IMR-90 (cell line): ENCODE measurements around the gene ACTR2. TPM values are rescaled to one million over a fixed set of nuclear protein-coding genes. Genes with fewer than 3 reads are reported as not detected.

Experiments used
- ATAC-seq: fragments of 200-7000 bp; cut with Tn5 transposase; 2 replicates; pipeline ENCODE4 v1.9.1; 2020; ENCODE audit warnings: low read depth, mild to moderate bottlenecking, moderate library complexity
- BruUV-seq: library from RNA; stranded (reverse); fragments of 400-500 nt; replicated peaks from 2 replicates; lab custom pipeline; 2021; lab: Mats Ljungman, UMichigan
- CTCF ChIA-PET: fragments of 300-600 bp; formaldehyde crosslinking; extraction: SDS; loops from one replicate; lab custom pipeline; 2021; ENCODE audit warnings: antibody characterized with exemption; lab: Yijun Ruan, JAX
- POLR2A ChIA-PET: fragments of 300-600 bp; sonication (Branson Sonifier 250); formaldehyde crosslinking; loops from one replicate; lab custom pipeline; 2022; ENCODE audit warnings: antibody characterized with exemption; ENCODE audit not compliant: unreplicated experiment; lab: Charles Lee
- DNase-seq: peaks from one replicate; pipeline ENCODE4 v3.0.0; 2013
- H2AFZ ChIP-seq: replicated peaks from 2 replicates; pipeline ENCODE3; 2013; ENCODE audit warnings: low read length, mild to moderate bottlenecking; ENCODE audit not compliant: poor library complexity
- H2AK5ac ChIP-seq: 2 replicates; pipeline ENCODE4 v1.6.1; 2013; ENCODE audit warnings: low read depth, low read length, inconsistent platforms
- H2AK9ac ChIP-seq: replicated peaks from 2 replicates; pipeline ENCODE3; 2013; ENCODE audit warnings: mild to moderate bottlenecking, low read depth, low read length, moderate library complexity; ENCODE audit not compliant: poor library complexity
- H2BK120ac ChIP-seq: 2 replicates; pipeline ENCODE4 v1.6.1; 2013; ENCODE audit warnings: low read depth, low read length, inconsistent platforms
- H2BK15ac ChIP-seq: 3 replicates; pipeline ENCODE4 v1.6.1; 2013; ENCODE audit warnings: low read depth, low read length, inconsistent platforms
- H2BK20ac ChIP-seq: 2 replicates; pipeline ENCODE4 v1.6.1; 2013; ENCODE audit warnings: low read depth, mild to moderate bottlenecking, inconsistent platforms, low read length, moderate library complexity
- H2BK5ac ChIP-seq: 2 replicates; pipeline ENCODE4 v1.6.1; 2013; ENCODE audit warnings: mild to moderate bottlenecking, low read depth, low read length, inconsistent platforms; ENCODE audit not compliant: poor library complexity, severe bottlenecking
- H3K14ac ChIP-seq: replicated peaks from 2 replicates; pipeline ENCODE4 v1.6.1; 2013; ENCODE audit warnings: low read depth, low read length, inconsistent platforms
- H3K18ac ChIP-seq: 2 replicates; pipeline ENCODE4 v1.6.1; 2013; ENCODE audit warnings: low read depth, low read length, control low read depth
- H3K23ac ChIP-seq: 2 replicates; pipeline ENCODE4 v1.6.1; 2013; ENCODE audit warnings: low read depth, low read length, inconsistent platforms
- H3K27ac ChIP-seq: 2 replicates; pipeline ENCODE4 v1.5.1; 2013; ENCODE audit warnings: mild to moderate bottlenecking, control low read depth, low read length; ENCODE audit not compliant: insufficient read depth
- H3K27me3 ChIP-seq: 2 replicates; pipeline ENCODE4 v1.6.1; 2013; ENCODE audit warnings: low read length; ENCODE audit not compliant: control insufficient read depth, insufficient read depth
- H3K36me3 ChIP-seq: 2 replicates; pipeline ENCODE4 v1.6.1; 2013; ENCODE audit warnings: low read length, mixed read lengths; ENCODE audit not compliant: control insufficient read depth, insufficient read depth
- H3K4ac ChIP-seq: 2 replicates; pipeline ENCODE4 v1.6.1; 2013; ENCODE audit warnings: low read depth, low read length, inconsistent platforms
- H3K4me1 ChIP-seq: 2 replicates; pipeline ENCODE4 v1.6.1; 2013; ENCODE audit warnings: low read length, mixed read lengths; ENCODE audit not compliant: control insufficient read depth, insufficient read depth
- H3K4me2 ChIP-seq: 2 replicates; pipeline ENCODE4 v1.6.1; 2013; ENCODE audit warnings: low read depth, mild to moderate bottlenecking, control low read depth, low read length, moderate library complexity
- H3K4me3 ChIP-seq: 2 replicates; pipeline ENCODE4 v1.5.1; 2013; ENCODE audit warnings: low read depth, mild to moderate bottlenecking, control low read depth, low read length, moderate library complexity; ENCODE audit not compliant: insufficient read depth
- H3K56ac ChIP-seq: 2 replicates; pipeline ENCODE4 v1.6.1; 2013; ENCODE audit warnings: low read length, inconsistent platforms; ENCODE audit not compliant: insufficient read depth; ENCODE audit errors: extremely low read depth
- H3K79me1 ChIP-seq, 2 experiments: 2 replicates each; pipeline ENCODE4 v1.6.1; 2013; ENCODE audit warnings: low read length in 2 of 2, inconsistent platforms in 1 of 2, low read depth in 1 of 2
- H3K9ac ChIP-seq: 2 replicates; pipeline ENCODE4 v1.6.1; 2013; ENCODE audit warnings: low read depth, low read length, control low read depth
- H3K9me1 ChIP-seq: 2 replicates; pipeline ENCODE4 v1.6.1; 2013; ENCODE audit warnings: low read length, inconsistent platforms; ENCODE audit not compliant: insufficient read depth
- H3K9me3 ChIP-seq: 2 replicates; pipeline ENCODE4 v1.6.1; 2013; ENCODE audit warnings: low read length; ENCODE audit not compliant: control insufficient read depth, insufficient read depth
- H4K20me1 ChIP-seq: 2 replicates; pipeline ENCODE4 v1.6.1; 2013; ENCODE audit warnings: low read length, inconsistent platforms; ENCODE audit not compliant: insufficient read depth
- H4K5ac ChIP-seq: 2 replicates; pipeline ENCODE4 v1.6.1; 2013; ENCODE audit warnings: mild to moderate bottlenecking, low read depth, low read length, control low read depth
- H4K8ac ChIP-seq, 2 experiments: 2 replicates each; pipeline ENCODE4 v1.6.1; 2013; ENCODE audit warnings: low read depth in 2 of 2, low read length in 2 of 2, control low read depth in 1 of 2, inconsistent platforms in 1 of 2
- H4K91ac ChIP-seq: 2 replicates; pipeline ENCODE4 v1.6.1; 2013; ENCODE audit warnings: low read depth, low read length, inconsistent platforms; ENCODE audit not compliant: insufficient read depth
- BHLHE40 ChIP-seq: fragments of 150-350 bp; IDR thresholded peaks from 2 replicates; pipeline ENCODE4 v1.6.1; 2016; ENCODE audit warnings: mild to moderate bottlenecking, low read depth, low read length
- CEBPB ChIP-seq: IDR thresholded peaks from 2 replicates; pipeline ENCODE4 v1.6.1; 2012; ENCODE audit warnings: low read depth, low read length, improper control_type of control experiment
- CHD1 ChIP-seq: IDR thresholded peaks from 2 replicates; pipeline ENCODE4 v1.6.1; 2012; ENCODE audit warnings: low read depth, low read length, improper control_type of control experiment
- CTCF ChIP-seq: conservative IDR thresholded peaks from 2 replicates; pipeline ENCODE4 v1.5.1; 2012; ENCODE audit warnings: mild to moderate bottlenecking, low read depth, low read length, improper control_type of control experiment
- ELK1 ChIP-seq: fragments of 150-350 bp; IDR thresholded peaks from 2 replicates; pipeline ENCODE4 v1.6.1; 2016; ENCODE audit warnings: low read depth, mild to moderate bottlenecking, low read length, moderate library complexity, borderline replicate concordance
- FOS ChIP-seq: fragments of 150-350 bp; IDR thresholded peaks from 2 replicates; pipeline ENCODE4 v1.6.1; 2016; ENCODE audit warnings: low read depth, low read length
- MAFK ChIP-seq: IDR thresholded peaks from 2 replicates; pipeline ENCODE4 v1.6.1; 2012; ENCODE audit warnings: low read depth, low read length, improper control_type of control experiment
- MAZ ChIP-seq: IDR thresholded peaks from 2 replicates; pipeline ENCODE4 v1.6.1; 2012; ENCODE audit warnings: low read depth, mild to moderate bottlenecking, low read length, improper control_type of control experiment, moderate library complexity, borderline replicate concordance
- MXI1 ChIP-seq: IDR thresholded peaks from 2 replicates; pipeline ENCODE4 v1.6.1; 2012; ENCODE audit warnings: low read depth, mild to moderate bottlenecking, low read length, moderate library complexity, borderline replicate concordance
- NFE2L2 ChIP-seq: fragments of 150-350 bp; IDR thresholded peaks from 2 replicates; pipeline ENCODE4 v1.6.1; 2016; ENCODE audit warnings: low read depth, mild to moderate bottlenecking, low read length
- POLR2A ChIP-seq: IDR thresholded peaks from 2 replicates; pipeline ENCODE4 v1.6.1; 2012; ENCODE audit warnings: mild to moderate bottlenecking, low read depth, low read length
- RAD21 ChIP-seq: IDR thresholded peaks from 2 replicates; pipeline ENCODE4 v1.6.1; 2012; ENCODE audit warnings: low read length, improper control_type of control experiment
- RCOR1 ChIP-seq: IDR thresholded peaks from 2 replicates; pipeline ENCODE4 v1.6.1; 2012; ENCODE audit warnings: mild to moderate bottlenecking, low read length, improper control_type of control experiment; ENCODE audit not compliant: insufficient replicate concordance
- RFX5 ChIP-seq: IDR thresholded peaks from 2 replicates; pipeline ENCODE4 v1.8.0; 2012; ENCODE audit warnings: low read depth, mild to moderate bottlenecking, low read length, moderate library complexity
- SMC3 ChIP-seq: fragments of 150-350 bp; IDR thresholded peaks from 2 replicates; pipeline ENCODE4 v1.6.1; 2016; ENCODE audit warnings: low read depth, mild to moderate bottlenecking, antibody characterized with exemption, low read length, moderate library complexity
- USF2 ChIP-seq: fragments of 150-350 bp; IDR thresholded peaks from 2 replicates; pipeline ENCODE4 v1.6.1; 2017; ENCODE audit warnings: mild to moderate bottlenecking, antibody characterized with exemption, low read length, low read depth
- WGBS, 2 experiments: methylation state at CpG; one replicate each; pipeline versions ENCODE4 v1.1.5 to v1.1.7; 2013; ENCODE audit warnings: missing lambda C conversion rate in 2 of 2; ENCODE audit not compliant: insufficient read length in 1 of 2; ENCODE audit errors: extremely low coverage in 2 of 2; 5-methylcytosine and 5-hydroxymethylcytosine counted together
- dilution Hi-C: fragments of 300-500 bp; cut with HindIII; formaldehyde crosslinking; loops from one replicate; pipeline ENCODE4 v1.14.3; 2018; ENCODE audit warnings: low sequenced_read_pairs; ENCODE audit not compliant: unreplicated experiment
- in situ Hi-C: fragments of 300-500 bp; cut with MboI; formaldehyde crosslinking; loops from 3 replicates; pipeline ENCODE4 v1.14.3; 2019; ENCODE audit warnings: low sequenced_read_pairs, inconsistent platforms, mixed read lengths
- intact Hi-C: fragments of 100-400 bp; cut with micrococcal nuclease; formaldehyde crosslinking; loops from 2 replicates; pipeline ENCODE4 v1.10.0; 2022
- polyA plus RNA-seq, 3 experiments: library from polyadenylated mRNA; depleted of rRNA; stranded (reverse); fragments of >200 nt; gene quantifications; 2 replicates each; pipeline ENCODE4 v1.2.3, GENCODE V29; 2012; ENCODE audit warnings: low replicate concordance in 1 of 3
- total RNA-seq: library from RNA; depleted of rRNA; stranded (reverse); fragments of >200 nt; gene quantifications from 2 replicates; pipeline ENCODE4 v1.2.3, GENCODE V29; 2012

The ACTR2 gene
- total and polyA plus RNA-seq, 2 of the 4 experiments (the other 2 are of a cell fraction): 141 to 205 TPM

- Histone ChIP-seq H3K18ac (no peak overlapping the region), H3K9me3 (no peaks in the 10 kb centered on the region), H3K4me2 (no peak overlapping the region), H2AFZ (no peak overlapping the region), H4K5ac (no peak overlapping the region), H3K79me1 (peaks cover 0 to 9% of the 10 kb centered on the region in 2 experiments; a peak in 1 of 4 replicates), H2AK9ac (no peak overlapping the region), H2BK20ac (no peak overlapping the region), H3K27me3 (peaks cover 3% of the 10 kb centered on the region; the same call in 1 of the 2 replicates), H4K20me1 (peaks cover 18% of the 10 kb centered on the region), H3K9me1 (peaks cover 27% of the 10 kb centered on the region), H3K4me3 (no peak overlapping the region), H3K23ac (no peak overlapping the region), H3K9ac (no peak overlapping the region), H4K91ac (no peak overlapping the region), H2AK5ac (no peak overlapping the region), H2BK120ac (no peak overlapping the region), H3K14ac (no peak overlapping the region), H3K27ac (no peak overlapping the region), H3K4me1 (peaks cover 23% of the 10 kb centered on the region), H2BK5ac (no peak overlapping the region), H3K36me3 (no peaks in the 10 kb centered on the region), H4K8ac (no peak overlapping the region), H3K4ac (no peak overlapping the region), H2BK15ac (no peak overlapping the region), H3K56ac (no peak overlapping the region)
- no TSS peak for BruUV-seq
- no peak for DNase-seq
- intact Hi-C loops: no loop called here
- 88% methylated on average over 4 of the region's 9 CpGs; no CpG with 5 or more reads in 1 of the 2 experiments for WGBS, 2 experiments
- no peak for ATAC-seq
- POLR2A ChIA-PET: no interaction called here
- in situ Hi-C loops: no loop called here
- dilution Hi-C loops: no loop called here
- CTCF ChIA-PET: interaction anchor here (1.0 kb wide), 1 partner anchor 19 kb away, joined by 4 read pairs; no protein-coding TSS in a partner anchor
- no peak for TF ChIP-seq POLR2A
- TF ChIP-seq MAFK: no peak
- TF ChIP-seq CHD1: no peak
- TF ChIP-seq USF2: no peak
- TF ChIP-seq BHLHE40: no peak
- TF ChIP-seq RCOR1: no peak
- TF ChIP-seq CTCF: no peak
- TF ChIP-seq FOS: no peak
- TF ChIP-seq RAD21: no peak
- no peak for TF ChIP-seq MXI1
- TF ChIP-seq ELK1: no peak
- no peak for TF ChIP-seq CEBPB
- TF ChIP-seq MAZ: no peak
- no peak for TF ChIP-seq RFX5
- TF ChIP-seq SMC3: no peak
- no peak for TF ChIP-seq NFE2L2
These were observed 69.9 kb downstream of the ACTR2 start for GRCh38 chr2:65297544-65297943.
